Nephron progenitor cell (in vitro differentiated cells): ENCODE data around the gene NPC1.
"Not testable (repeated sequence)": the region's sequence is repeated elsewhere in the genome, so short reads cannot be mapped to it uniquely, and the experiment has no call there.

Experiments used
- DNase-seq: peaks from one replicate; pipeline ENCODE4 v3.0.0; 2021
- H3K27ac Mint-ChIP-seq: 2 replicates; pipeline ENCODE4 v1.8.0; 2021; ENCODE audit warnings: mild to moderate bottlenecking, moderate library complexity, mixed read lengths
- H3K27me3 Mint-ChIP-seq: 2 replicates; pipeline ENCODE4 v1.8.0; 2021; ENCODE audit warnings: mild to moderate bottlenecking, low read depth, mixed read lengths; ENCODE audit not compliant: poor library complexity
- H3K36me3 Mint-ChIP-seq: 2 replicates; pipeline ENCODE4 v1.8.0; 2021; ENCODE audit warnings: low read depth, mixed read lengths
- H3K4me1 Mint-ChIP-seq: 2 replicates; pipeline ENCODE4 v1.8.0; 2021; ENCODE audit warnings: mixed read lengths
- H3K4me3 Mint-ChIP-seq: 2 replicates; pipeline ENCODE4 v1.8.0; 2021; ENCODE audit warnings: mild to moderate bottlenecking, moderate library complexity, mixed read lengths
- H3K9me3 Mint-ChIP-seq: 2 replicates; pipeline ENCODE4 v1.8.0; 2021; ENCODE audit warnings: mild to moderate bottlenecking, moderate library complexity, mixed read lengths
- CTCF ChIP-seq: fragments of 200-600 bp; sonication (generic); IDR thresholded peaks from 2 replicates; pipeline ENCODE4 v1.5.0; 2021; ENCODE audit warnings: antibody characterized with exemption

NPC1 gene

GRCh38 chr18:23563377-23564043, 22.8 kb downstream of the NPC1 start:
- Mint-ChIP-seq H3K36me3 (peaks cover 85% of the 10 kb centered on the region), H3K27me3 (no peaks in the 10 kb centered on the region), H3K27ac (no peak overlapping the region), H3K4me3 (no peak overlapping the region), H3K9me3 (no peaks in the 10 kb centered on the region), H3K4me1 (no peaks in the 10 kb centered on the region)
- DNase-seq: no peak
- TF ChIP-seq CTCF: no peak

GRCh38 chr18:23560186-23560585, 26.1 kb downstream of the NPC1 start:
- H3K36me3 Mint-ChIP-seq: peaks cover 86% of the 10 kb centered on the region

GRCh38 chr18:23557511-23557910, 28.8 kb downstream of the NPC1 start:
- not testable (repeated sequence) for H3K4me1 Mint-ChIP-seq
- H3K36me3 Mint-ChIP-seq: peaks cover 91% of the 10 kb centered on the region

More at GRCh38 chr18:23560186-23560585, 26.1 kb downstream of the NPC1 start:
- no peak for DNase-seq
- Mint-ChIP-seq H3K27me3 (no peaks in the 10 kb centered on the region), H3K4me3 (no peak overlapping the region), H3K27ac (no peak overlapping the region), H3K9me3 (no peaks in the 10 kb centered on the region), H3K4me1 (no peaks in the 10 kb centered on the region)
- TF ChIP-seq CTCF: no peak

GRCh38 chr18:23556145-23556780, 30.0 kb downstream of the NPC1 start:
- no peak overlapping the region for H3K4me3 Mint-ChIP-seq
- no peak for TF ChIP-seq CTCF
- H3K27me3 Mint-ChIP-seq: no peaks in the 10 kb centered on the region
- no peak for DNase-seq
- peaks cover 91% of the 10 kb centered on the region for H3K36me3 Mint-ChIP-seq
- H3K27ac Mint-ChIP-seq: no peak overlapping the region
- peaks cover 6% of the 10 kb centered on the region for H3K4me1 Mint-ChIP-seq
- H3K9me3 Mint-ChIP-seq: no peaks in the 10 kb centered on the region

More at GRCh38 chr18:23557511-23557910, 28.8 kb downstream of the NPC1 start:
- not testable (repeated sequence) for H3K27me3 Mint-ChIP-seq, H3K9me3 Mint-ChIP-seq, H3K4me3 Mint-ChIP-seq, H3K27ac Mint-ChIP-seq, DNase-seq

- no peaks in the 10 kb centered on the region for H3K27me3 Mint-ChIP-seq
- H3K36me3 Mint-ChIP-seq: peaks cover 86% of the 10 kb centered on the region
Measured at GRCh38 chr18:23553887-23554286, 32.4 kb downstream of the NPC1 start.

GRCh38 chr18:23552505-23552904, 33.8 kb downstream of the NPC1 start:
- DNase-seq: no peak
- Mint-ChIP-seq H3K27ac (no peak overlapping the region), H3K36me3 (peaks cover 83% of the 10 kb centered on the region), H3K9me3 (no peaks in the 10 kb centered on the region), H3K4me3 (no peak overlapping the region), H3K27me3 (no peaks in the 10 kb centered on the region), H3K4me1 (peaks cover 6% of the 10 kb centered on the region)
- no peak for TF ChIP-seq CTCF

More at GRCh38 chr18:23553887-23554286, 32.4 kb downstream of the NPC1 start:
- Mint-ChIP-seq H3K4me1 (peaks cover 6% of the 10 kb centered on the region), H3K27ac (no peak overlapping the region), H3K9me3 (no peaks in the 10 kb centered on the region), H3K4me3 (no peak overlapping the region)
- no peak for TF ChIP-seq CTCF
- DNase-seq: no peak
